DMS153 treated with DMSO at 0.1 percent for 48 hours (cell line): ENCODE data around the gene PTPRF.
"Not testable (repeated sequence)": the region's sequence is repeated elsewhere in the genome, so short reads cannot be mapped to it uniquely, and the experiment has no call there.

Experiments used
- DNase-seq: peaks from one replicate; lab custom pipeline; 2025; ENCODE audit not compliant: unreplicated experiment; lab: John Stamatoyannopoulos, UW

PTPRF gene

DNA sequence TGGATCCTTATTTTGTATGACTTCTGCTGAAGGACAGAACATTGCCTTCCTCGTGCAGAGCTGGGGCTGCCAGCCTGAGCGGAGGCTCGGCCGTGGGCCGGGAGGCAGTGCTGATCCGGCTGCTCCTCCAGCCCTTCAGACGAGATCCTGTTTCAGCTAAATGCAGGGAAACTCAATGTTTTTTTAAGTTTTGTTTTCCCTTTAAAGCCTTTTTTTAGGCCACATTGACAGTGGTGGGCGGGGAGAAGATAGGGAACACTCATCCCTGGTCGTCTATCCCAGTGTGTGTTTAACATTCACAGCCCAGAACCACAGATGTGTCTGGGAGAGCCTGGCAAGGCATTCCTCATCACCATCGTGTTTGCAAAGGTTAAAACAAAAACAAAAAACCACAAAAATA lies 91.8 kb downstream of the PTPRF start:
- DNase-seq: no peak

DNA sequence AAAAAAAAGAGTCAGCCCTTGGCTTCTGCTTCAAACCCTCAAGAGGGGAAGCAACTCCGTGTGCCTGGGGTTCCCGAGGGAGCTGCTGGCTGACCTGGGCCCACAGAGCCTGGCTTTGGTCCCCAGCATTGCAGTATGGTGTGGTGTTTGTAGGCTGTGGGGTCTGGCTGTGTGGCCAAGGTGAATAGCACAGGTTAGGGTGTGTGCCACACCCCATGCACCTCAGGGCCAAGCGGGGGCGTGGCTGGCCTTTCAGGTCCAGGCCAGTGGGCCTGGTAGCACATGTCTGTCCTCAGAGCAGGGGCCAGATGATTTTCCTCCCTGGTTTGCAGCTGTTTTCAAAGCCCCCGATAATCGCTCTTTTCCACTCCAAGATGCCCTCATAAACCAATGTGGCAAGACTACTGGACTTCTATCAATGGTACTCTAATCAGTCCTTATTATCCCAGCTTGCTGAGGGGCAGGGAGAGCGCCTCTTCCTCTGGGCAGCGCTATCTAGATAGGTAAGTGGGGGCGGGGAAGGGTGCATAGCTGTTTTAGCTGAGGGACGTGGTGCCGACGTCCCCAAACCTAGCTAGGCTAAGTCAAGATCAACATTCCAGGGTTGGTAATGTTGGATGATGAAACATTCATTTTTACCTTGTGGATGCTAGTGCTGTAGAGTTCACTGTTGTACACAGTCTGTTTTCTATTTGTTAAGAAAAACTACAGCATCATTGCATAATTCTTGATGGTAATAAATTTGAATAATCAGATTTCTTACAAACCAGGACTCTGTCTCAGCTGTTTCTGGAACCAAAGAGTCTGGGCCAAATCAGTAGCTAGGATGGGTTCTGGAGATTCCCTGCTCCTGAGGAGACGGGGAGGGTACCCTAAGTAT lies 92.5 kb downstream of the PTPRF start:
- no peak for DNase-seq

DNA sequence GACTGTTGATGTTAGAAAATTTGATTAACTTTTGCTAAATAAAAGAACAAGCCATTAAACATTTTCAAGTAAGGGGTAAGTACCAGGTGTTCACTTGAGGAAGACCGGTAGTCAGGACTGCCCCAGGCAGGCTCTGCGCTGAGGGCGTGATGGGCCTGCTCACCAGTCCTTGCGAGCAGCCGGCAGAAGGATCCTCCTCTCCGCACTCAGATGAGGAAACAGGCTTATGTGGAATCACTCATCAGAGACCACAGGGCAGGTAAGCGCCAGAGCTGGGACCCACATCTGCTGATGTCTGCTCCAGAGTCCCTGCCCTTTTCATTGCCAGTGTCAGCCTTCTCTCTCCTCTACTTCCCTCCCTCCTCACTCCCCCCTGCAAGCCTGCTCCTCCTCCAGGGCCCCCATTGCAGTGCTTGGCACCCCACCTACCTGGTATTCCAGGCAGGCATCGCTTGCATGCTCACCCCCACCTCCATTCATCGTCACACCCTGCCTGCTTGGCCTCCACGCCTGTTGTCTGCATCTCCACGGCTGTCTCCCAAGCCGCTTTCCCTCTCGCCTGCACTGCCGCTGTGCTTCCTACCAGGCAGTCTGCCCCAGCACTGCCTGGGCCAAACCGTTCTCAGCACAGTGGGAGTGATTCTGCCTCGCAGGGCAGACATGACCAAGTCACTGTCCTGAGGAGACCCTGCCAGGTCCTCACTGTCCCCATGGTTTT lies 94.5 kb downstream of the PTPRF start:
- no peak for DNase-seq

DNA sequence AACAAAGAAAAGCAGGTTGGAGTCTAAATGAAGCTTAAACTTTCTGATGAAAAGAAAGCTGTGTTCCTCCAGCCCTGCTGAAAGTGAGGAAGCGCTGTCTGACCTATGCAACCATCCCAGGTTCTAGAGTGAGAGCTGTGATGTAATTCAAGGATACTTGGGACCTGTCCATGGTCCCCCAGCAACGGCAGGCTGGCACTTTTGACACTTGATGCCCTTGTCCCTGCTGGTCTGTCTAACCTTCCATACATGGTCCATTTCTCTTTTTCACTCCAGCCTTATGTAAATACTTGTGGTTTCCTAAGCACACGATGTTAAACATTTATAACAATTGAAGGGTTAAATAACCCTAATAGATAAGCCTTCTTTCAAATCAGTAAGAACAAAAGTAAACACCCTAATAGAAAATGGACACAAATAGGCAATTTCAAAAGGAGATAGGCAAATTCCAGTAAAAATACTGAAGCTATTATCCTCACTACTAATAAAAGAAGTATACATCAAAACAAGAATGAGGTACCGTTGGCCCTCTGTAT lies 101.5 kb downstream of the PTPRF start:
- DNase-seq: peak; percentile 72

DNA sequence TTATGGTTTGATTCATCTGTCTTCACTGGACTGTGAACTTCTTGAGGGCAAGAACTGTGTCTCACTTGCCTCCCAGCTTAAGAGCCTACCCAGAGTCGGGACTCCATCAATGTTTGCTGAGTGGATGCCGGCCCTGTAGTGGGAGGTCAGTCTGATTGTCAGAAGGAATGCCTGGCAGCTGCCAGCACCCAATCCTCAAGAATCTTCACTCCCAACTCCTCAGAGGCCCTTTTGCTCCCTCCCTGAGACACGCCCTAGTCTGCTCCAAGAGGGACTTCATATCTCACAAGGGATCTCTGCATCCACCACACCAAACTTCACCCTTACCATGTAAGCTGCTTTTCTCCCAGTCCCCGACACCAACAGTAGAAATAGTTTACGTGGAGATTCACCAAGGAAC lies 104.0 kb downstream of the PTPRF start:
- DNase-seq: no peak

DNA sequence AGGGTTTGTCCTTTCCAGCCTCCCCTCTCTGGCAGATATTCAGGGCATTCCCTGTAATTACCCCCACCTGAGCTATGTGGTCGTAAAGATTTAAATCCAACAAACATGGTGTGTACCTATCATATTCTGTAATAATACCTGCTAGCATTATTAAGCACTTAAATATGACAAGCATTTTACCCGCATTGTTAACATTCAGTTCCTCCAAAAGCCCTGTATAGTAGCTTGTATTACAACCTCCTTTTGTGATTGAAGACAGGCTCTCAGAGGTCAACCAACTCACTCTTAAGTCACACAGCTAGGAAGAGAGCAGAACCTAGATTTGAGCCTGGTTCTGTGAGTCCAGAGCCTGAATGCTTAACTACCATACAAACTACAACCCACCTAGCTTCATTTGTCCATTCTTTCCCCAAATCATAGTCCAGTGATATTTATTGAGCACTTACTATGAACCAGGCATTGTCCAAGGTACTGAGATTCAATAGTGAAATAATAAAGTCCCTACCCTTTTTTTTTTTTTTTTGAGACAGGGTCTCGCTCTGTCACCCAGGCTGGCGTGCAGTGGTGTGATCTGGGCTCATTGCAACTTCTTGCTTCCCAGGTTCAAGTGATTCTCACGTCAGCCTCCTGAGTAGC lies 105.4 kb downstream of the PTPRF start:
- no peak for DNase-seq

DNA sequence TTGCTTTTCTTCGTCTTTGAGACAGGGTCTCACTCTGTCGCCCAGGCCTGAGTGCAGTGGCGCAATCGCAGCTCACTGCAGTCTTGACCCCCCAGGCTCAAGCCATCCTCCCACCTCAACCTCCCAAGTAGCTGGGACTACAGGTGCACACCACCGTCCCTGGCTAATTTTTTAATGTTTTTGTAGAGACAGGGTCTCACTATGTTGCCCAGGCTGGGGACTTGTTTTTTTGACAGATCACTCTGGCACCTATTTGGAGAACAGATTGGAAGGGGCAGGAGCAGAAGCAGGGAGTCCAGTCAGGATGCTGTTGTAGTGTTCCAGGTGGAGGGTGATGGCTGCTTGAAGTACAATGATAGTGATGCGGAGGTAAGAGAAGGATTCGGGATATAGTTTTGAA lies 106.6 kb downstream of the PTPRF start:
- DNase-seq: no peak

DNA sequence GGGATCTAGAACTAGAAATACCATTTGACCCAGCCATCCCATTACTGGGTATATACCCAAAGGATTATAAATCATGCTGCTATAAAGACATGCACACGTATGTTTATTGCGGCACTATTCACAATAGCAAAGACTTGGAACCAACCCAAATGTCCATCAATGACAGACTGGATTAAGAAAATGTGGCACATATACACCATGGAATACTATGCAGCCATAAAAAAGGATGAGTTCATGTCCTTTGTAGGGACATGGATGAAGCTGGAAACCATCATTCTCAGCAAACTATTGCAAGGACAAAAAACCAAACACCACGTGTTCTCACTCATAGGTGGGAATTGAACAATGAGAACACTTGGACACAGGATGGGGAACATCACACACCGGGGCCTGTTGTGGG lies 107.7 kb downstream of the PTPRF start:
- DNase-seq: not testable (repeated sequence)

DNA sequence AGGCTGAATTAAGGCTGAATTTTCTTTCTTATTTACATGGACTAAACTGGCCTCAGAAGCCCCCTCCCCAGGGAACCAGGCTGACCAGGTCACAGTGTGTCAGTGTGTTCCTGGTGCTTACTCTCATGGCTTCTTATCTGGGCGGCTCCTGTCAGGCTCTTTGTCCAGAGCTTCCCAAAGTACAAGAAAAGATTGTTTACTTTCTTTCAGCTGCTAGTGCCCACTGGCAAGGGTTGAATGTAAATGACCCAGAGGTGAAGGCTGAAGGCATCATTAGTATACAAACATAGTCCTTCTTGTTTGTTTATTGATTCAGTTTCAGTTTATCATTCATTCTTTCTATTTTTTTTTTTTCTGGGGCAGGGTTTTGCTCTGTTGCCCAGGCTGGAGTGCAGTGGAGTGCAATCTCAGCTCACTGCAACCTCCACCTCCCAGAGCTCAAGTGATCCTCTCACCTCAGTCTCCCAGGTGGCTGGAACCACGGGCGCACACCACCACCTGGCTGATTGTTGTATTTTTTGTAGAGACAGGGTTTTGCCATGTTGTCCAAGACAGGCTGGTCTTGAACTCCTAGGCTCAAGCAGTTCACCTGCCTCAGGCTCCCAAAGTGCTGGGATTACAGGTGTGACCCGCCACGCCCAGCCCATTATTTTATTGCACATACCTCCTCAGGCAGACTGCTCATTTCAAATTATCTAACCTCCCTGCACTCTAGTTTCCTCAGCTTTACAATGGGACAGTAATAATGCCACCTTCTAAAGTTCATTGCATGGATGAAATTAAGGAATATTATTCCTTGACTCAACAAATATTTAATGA lies 109.5 kb downstream of the PTPRF start:
- DNase-seq: no peak

DNA sequence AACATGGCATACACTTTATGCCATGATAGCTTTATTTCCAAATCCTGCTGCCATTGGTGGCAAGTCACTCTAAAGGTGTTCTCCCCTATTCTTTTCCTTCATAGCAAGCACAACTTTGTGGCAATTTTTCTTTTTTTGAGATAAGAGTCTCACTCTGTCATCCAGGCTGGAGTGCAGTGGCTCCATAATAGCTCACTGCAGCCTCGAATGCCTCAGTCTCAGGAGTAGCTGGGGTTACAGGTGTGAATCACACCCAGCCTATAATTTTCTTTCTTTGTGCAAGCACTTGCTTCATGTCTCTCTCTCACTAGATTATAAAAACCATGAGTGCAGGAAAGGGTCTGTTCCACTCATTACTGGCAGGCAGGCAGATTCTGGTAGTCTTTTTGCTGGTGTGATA lies 113.9 kb downstream of the PTPRF start:
- no peak for DNase-seq

DNA sequence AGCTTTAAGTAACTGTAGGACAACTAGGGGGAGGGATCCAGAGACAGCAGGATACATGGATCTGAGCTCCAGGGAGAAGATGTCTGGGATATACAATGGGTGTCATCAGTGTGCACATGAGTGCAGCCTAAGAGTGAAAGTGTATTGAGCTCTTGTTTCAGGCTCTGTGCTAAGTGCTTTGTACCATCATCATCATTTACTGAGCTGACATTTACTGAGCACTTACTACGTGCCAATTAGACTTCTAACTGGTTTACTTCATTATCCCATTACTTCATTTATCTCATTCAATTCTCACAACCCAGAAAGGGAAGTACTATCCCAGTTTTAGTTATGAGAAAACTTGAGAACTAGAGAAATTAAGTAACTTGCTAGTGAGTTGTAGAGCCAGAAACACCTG lies 114.8 kb downstream of the PTPRF start:
- no peak for DNase-seq

DNA sequence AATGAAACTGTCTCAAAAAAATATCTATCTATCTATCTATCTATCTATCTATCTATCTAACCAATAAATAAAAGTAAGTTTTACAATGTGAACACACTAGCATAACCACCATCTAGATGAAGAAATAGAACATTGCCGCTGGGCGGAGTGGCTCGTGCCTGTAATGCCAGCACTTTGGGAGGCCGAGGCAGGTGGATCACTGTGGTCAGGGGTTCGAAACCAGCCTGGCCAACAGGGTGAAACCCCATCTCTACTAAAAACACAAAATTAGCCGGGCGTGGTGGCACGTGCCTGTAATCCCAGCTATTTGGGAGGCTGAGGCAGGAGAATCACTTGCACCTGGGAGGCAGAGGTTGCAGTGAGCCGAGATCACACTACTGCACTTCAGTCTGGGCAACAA lies 116.6 kb downstream of the PTPRF start:
- DNase-seq: not testable (repeated sequence)

DNA sequence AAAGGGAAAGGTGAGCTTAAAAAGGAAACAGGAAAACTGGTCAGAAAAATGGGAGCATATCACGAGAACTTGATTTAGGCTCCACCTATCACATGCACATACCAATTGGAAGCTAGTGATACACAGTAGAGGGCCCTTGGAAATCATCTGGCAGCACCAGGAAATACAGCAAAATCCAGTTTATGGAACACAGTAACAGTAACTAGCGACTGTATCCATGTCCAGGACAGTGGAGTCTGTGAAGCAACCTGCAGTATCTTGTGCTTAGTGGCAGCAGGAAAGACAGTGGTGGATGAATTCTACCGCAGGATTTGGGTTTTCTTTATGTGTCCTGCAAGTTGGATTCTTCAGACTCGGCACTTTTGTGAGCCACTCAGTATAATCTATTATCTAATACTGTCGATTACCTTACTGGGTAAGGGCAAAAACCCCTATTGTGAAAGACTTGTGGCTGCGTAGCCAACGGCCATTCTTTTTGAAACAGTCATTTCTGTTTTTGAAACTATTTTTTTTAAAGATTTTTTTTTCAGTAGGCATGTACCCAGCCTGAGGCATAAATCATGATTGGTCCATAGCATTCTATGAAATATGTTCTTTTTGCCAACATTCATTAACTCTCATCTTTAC lies 117.7 kb downstream of the PTPRF start:
- no peak for DNase-seq

DNA sequence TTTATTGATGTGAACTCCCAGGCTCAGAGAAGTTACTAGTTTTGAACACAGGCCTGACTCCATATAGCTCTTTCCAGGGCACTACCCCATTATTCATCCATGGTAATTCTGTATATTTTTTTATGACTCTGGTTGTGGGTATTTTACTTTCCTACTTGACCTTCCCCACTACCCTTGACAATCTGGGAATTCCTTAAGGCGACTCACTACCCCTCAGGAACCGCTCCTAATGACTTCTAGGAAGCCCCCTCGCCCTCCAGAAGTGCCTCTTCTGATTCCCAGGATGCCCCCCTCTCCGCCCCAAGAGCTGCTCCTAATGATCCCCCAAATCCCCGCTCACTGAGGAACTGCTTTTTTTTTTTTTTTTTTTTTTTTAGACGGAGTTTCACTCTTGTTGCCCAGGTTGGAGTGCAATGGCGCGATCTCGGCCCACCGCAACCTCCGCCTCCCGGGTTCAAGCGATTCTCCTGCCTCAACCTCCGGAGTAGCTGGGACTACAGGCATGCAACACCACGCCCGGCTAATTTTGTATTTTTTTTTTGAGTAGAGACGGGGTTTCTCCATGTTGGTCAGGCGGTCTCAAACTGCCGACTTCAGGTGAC lies 118.3 kb downstream of the PTPRF start:
- no peak for DNase-seq

DNA sequence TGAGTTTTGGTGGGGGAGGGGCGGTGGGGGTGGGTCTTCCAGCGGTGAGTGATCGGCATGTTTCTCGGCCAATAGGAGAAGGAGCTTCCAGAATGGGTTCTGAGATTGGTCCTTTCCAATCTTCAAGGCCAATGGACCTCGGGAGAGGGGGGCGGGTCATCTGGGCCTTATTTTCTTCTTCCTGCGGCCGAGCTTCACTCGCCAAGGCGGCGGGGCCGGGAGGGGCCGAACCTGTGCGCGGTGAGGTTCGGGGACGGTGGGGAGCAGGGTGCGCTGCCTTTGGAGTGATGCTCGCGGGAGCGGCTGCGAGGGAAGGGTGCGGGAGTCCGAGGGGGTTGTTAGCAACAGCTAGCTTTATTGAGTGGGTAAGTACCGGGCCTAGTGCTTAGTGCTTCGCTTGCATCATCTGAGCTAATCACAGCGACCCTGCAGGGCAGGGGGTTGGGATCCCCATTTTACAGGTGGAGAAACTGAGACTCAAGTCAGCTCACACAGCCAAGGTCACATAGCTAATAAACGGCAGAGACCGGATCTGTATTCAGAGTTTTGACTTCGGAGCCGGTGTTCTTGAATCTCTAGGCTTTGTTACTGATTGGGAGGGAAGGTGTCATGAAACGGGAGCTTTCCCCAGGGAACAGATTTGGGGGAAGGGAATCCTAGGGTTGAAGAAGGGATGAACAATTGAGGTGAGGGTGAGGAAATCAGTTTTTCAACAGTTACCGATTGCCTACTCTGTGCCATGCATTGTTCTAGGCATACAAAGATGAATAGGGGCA lies 119.8 kb downstream of the PTPRF start:
- DNase-seq: peak; percentile 98

DNA sequence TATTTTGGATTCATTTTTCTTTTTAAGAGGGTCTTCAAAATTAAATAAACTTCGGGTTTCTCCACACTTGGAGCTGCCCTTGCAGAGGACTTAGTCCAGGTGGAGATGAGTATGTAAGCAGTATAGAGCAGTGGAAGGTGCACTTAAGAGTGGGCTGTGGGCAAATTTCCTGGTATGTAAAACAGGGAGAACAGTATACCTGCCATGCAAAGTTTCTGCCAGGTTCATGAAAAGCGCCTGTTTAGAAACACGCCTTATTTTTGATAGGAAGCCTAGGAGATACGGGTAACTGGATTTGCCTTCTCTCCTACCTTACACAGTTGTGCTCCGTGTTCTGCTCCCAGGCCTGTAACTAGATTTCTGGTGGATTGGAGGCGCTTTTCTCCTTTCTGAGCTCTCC lies 120.5 kb downstream of the PTPRF start:
- no peak for DNase-seq

DNA sequence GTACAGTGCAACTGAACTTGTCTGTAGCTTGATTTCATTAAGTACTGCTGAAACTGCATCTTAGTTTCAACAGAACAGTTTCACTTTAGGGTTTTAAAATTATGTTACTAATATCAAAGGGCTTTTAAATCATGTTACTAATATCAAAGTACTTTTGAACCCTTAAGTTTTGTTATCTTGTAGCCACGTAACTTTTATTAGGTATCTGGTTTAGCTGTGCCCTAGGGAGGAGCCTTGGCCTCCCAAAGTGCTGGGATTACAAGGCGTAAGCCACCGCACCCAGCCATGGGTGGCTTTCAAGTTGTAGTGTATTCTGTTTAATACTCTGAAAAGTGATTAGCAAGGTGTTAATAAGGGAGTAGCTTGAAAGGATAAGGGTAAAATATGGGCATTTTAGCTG lies 121.2 kb downstream of the PTPRF start:
- DNase-seq: no peak

DNA sequence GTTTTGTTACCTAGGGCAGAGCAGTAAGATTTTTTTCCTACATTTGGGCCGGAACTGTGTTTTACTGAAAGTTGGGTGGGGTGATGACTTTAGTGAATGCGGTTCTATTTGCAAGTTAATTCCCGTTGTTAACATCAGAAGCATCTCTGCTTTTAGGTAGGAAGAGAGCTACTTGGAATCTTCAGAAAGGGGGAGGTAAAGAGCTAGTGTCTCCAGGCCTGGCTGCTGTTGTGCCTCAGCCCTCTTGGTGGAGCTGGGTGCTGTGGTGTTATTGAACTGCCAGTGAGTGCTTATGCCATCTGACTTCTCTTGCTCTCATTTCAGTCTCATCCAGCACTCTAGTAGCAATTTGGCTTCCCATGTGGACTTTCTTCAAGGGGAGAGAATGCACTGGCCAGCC lies 122.7 kb downstream of the PTPRF start:
- DNase-seq: no peak

DNA sequence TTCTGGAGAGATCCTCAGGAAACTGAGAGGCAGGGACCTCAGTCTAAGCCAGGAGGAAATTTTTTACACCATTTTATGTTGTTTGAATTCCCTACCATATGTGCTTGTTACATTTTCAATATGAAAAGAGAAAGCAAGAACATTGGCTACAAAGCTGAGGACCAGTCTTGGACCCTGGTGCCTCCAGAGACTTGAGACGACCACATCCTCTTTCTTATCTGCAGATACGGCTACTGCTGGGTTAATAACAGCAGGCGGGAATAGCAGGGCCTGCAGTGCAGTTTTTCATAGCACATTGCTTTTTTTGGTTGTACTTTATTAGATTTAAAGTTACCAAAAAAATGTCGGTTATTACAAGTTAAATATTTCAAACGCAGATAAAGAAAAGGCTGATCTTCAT lies 123.2 kb downstream of the PTPRF start:
- DNase-seq: no peak
